T-helper 1 cell treated with Interleukin-12 subunit alpha and Interleukin-12 subunit beta and Interleukin-4 antibody, amounts not matched to agents 30 μg/mL and 1 μg/mL, for 36 hours (primary cell): Measurements from ENCODE around the gene PPP1R3E.
"Not testable (repeated sequence)": the region's sequence is repeated elsewhere in the genome, so short reads cannot be mapped to it uniquely, and the experiment has no call there.

Experiments used
- H3K27ac Mint-ChIP-seq: one replicate; pipeline ENCODE4 v1.8.0; 2021; ENCODE audit warnings: mild to moderate bottlenecking, mixed read lengths
- H3K27me3 Mint-ChIP-seq: one replicate; pipeline ENCODE4 v1.8.0; 2021; ENCODE audit warnings: low read depth, mixed read lengths
- H3K36me3 Mint-ChIP-seq: one replicate; pipeline ENCODE4 v1.8.0; 2021; ENCODE audit warnings: low read depth, mixed read lengths
- H3K4me1 Mint-ChIP-seq: one replicate; pipeline ENCODE4 v1.8.0; 2021; ENCODE audit warnings: low read depth, mixed read lengths
- H3K4me3 Mint-ChIP-seq: one replicate; pipeline ENCODE4 v1.8.0; 2021; ENCODE audit warnings: mild to moderate bottlenecking, moderate library complexity, mixed read lengths
- H3K9me3 Mint-ChIP-seq: one replicate; pipeline ENCODE4 v1.8.0; 2021; ENCODE audit warnings: mixed read lengths

PPP1R3E gene

GRCh38 chr14:23326491-23327332 is 24.1 kb upstream of the PPP1R3E start:
- Mint-ChIP-seq H3K27ac (no peak overlapping the region), H3K4me1 (peaks cover 17% of the 10 kb centered on the region), H3K27me3 (no peaks in the 10 kb centered on the region), H3K4me3 (no peak overlapping the region), H3K9me3 (no peaks in the 10 kb centered on the region), H3K36me3 (peaks cover 28% of the 10 kb centered on the region)

DNA sequence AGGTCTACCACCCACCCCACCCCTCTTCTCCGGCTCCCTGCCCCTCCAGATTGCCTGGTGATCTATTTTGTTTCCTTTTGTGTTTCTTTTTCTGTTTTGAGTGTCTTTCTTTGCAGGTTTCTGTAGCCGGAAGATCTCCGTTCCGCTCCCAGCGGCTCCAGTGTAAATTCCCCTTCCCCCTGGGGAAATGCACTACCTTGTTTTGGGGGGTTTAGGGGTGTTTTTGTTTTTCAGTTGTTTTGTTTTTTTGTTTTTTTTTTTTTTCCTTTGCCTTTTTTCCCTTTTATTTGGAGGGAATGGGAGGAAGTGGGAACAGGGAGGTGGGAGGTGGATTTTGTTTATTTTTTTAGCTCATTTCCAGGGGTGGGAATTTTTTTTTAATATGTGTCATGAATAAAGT is 23.1 kb upstream of the PPP1R3E start:
- not testable (repeated sequence) for H3K9me3 Mint-ChIP-seq, H3K27ac Mint-ChIP-seq, H3K4me3 Mint-ChIP-seq, H3K27me3 Mint-ChIP-seq
- peaks cover 20% of the 10 kb centered on the region for H3K4me1 Mint-ChIP-seq
- H3K36me3 Mint-ChIP-seq = peaks cover 28% of the 10 kb centered on the region

GRCh38 chr14:23324993-23325392 is 22.3 kb upstream of the PPP1R3E start:
- peaks cover 32% of the 10 kb centered on the region for H3K36me3 Mint-ChIP-seq
- H3K9me3 Mint-ChIP-seq = peaks cover 4% of the 10 kb centered on the region
- H3K4me3 Mint-ChIP-seq = no peak overlapping the region
- peaks cover 27% of the 10 kb centered on the region for H3K4me1 Mint-ChIP-seq
- no peaks in the 10 kb centered on the region for H3K27me3 Mint-ChIP-seq
- H3K27ac Mint-ChIP-seq = no peak overlapping the region

GRCh38 chr14:23324455-23324846 is 21.8 kb upstream of the PPP1R3E start:
- H3K9me3 Mint-ChIP-seq = peaks cover 9% of the 10 kb centered on the region
- H3K27ac Mint-ChIP-seq = no peak overlapping the region
- no peaks in the 10 kb centered on the region for H3K27me3 Mint-ChIP-seq
- H3K36me3 Mint-ChIP-seq = peaks cover 37% of the 10 kb centered on the region
- H3K4me3 Mint-ChIP-seq = no peak overlapping the region
- H3K4me1 Mint-ChIP-seq = peaks cover 33% of the 10 kb centered on the region

- H3K27ac Mint-ChIP-seq = no peak overlapping the region
- no peak overlapping the region for H3K4me3 Mint-ChIP-seq
- H3K9me3 Mint-ChIP-seq = peaks cover 10% of the 10 kb centered on the region
- peaks cover 33% of the 10 kb centered on the region for H3K4me1 Mint-ChIP-seq
- H3K27me3 Mint-ChIP-seq = no peaks in the 10 kb centered on the region
- peaks cover 38% of the 10 kb centered on the region for H3K36me3 Mint-ChIP-seq
These were observed 21.3 kb upstream of the PPP1R3E start for GRCh38 chr14:23323838-23324454.

- Mint-ChIP-seq H3K27me3 (no peaks in the 10 kb centered on the region), H3K4me1 (peaks cover 31% of the 10 kb centered on the region), H3K9me3 (peaks cover 10% of the 10 kb centered on the region), H3K4me3 (peak overlapping the region; percentile 86), H3K36me3 (peaks cover 38% of the 10 kb centered on the region), H3K27ac (peak overlapping the region; percentile 82)
These were observed 20.2 kb upstream of the PPP1R3E start for GRCh38 chr14:23322568-23323517.

- peaks cover 10% of the 10 kb centered on the region for H3K9me3 Mint-ChIP-seq
These were observed 19.2 kb upstream of the PPP1R3E start for GRCh38 chr14:23321572-23322547.

DNA sequence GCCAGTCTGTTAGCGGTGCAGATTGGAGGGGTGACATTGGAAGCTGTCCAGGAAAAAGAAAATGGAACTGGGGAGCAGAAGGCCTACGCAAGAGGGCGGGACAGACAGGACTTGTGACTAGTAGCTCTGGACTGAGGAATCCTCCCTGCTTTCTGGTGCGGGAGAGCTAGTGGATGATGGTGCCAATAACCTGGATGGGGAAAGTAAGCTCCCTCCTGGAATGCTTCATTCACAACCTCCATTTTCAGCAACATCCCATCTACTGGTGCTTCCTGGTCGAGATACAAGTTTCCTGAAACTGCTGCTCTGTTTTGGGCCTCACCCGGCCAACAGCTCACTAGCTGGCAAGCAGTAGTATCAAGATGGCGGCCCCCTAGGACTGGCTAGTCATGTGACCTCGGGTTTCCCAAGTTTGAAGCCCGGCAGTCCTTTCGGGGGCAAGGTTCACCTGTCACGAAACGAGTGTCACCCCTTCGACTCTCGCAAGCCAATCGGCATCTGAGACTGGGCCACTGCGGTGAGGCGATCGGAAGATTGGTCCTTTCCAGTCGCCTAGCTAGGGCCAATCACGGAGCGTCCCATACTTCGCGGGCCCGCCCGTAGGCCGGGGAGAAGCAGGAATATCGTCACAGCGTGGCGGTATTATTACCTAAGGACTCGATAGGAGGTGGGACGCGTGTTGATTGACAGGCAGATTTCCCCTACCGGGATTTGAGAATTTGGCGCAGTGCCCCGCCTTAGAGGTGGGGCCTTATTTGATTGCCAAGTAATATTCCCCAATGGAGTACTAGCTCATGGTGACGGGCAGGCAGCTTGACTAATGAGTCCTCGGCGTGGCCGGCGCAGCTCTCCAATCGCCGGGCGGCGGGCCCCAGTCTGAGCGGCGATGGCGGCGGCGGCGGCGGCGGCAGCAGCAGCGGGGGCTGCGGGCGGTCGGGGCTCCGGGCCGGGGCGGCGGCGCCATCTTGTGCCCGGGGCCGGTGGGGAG is 18.2 kb upstream of the PPP1R3E start, which contains the start of gene PABPN1:
PABPN1 (plus strand) TSS at position 874 of the 988 bp plus-strand sequence; CDS start at position 887, 13 bp downstream.
- Mint-ChIP-seq H3K36me3 (peaks cover 35% of the 10 kb centered on the region), H3K27ac (peak within 1 kb of the TSS; percentile 97), H3K4me3 (peak within 1 kb of the TSS; percentile 86), H3K27me3 (no peaks in the 10 kb centered on the region), H3K9me3 (peaks cover 10% of the 10 kb centered on the region), H3K4me1 (peaks cover 30% of the 10 kb centered on the region)

More at GRCh38 chr14:23321572-23322547, 19.2 kb upstream of the PPP1R3E start:
- Mint-ChIP-seq H3K27ac (peak overlapping the region; percentile 82), H3K4me3 (peak overlapping the region; percentile 86), H3K36me3 (peaks cover 38% of the 10 kb centered on the region), H3K4me1 (peaks cover 30% of the 10 kb centered on the region), H3K27me3 (no peaks in the 10 kb centered on the region)

- peaks cover 32% of the 10 kb centered on the region for H3K36me3 Mint-ChIP-seq
- peaks cover 30% of the 10 kb centered on the region for H3K4me1 Mint-ChIP-seq
- H3K4me3 Mint-ChIP-seq = peak overlapping the region; percentile 85
- peaks cover 10% of the 10 kb centered on the region for H3K9me3 Mint-ChIP-seq
- peak overlapping the region; percentile 97 for H3K27ac Mint-ChIP-seq
- no peaks in the 10 kb centered on the region for H3K27me3 Mint-ChIP-seq
These were observed 17.3 kb upstream of the PPP1R3E start for GRCh38 chr14:23319746-23320583.

- Mint-ChIP-seq H3K4me1 (peaks cover 15% of the 10 kb centered on the region), H3K27me3 (peaks cover 7% of the 10 kb centered on the region), H3K9me3 (peaks cover 10% of the 10 kb centered on the region), H3K36me3 (peaks cover 10% of the 10 kb centered on the region), H3K27ac (no peak overlapping the region), H3K4me3 (no peak overlapping the region)
These were observed 13.6 kb upstream of the PPP1R3E start for GRCh38 chr14:23316300-23316699.

DNA sequence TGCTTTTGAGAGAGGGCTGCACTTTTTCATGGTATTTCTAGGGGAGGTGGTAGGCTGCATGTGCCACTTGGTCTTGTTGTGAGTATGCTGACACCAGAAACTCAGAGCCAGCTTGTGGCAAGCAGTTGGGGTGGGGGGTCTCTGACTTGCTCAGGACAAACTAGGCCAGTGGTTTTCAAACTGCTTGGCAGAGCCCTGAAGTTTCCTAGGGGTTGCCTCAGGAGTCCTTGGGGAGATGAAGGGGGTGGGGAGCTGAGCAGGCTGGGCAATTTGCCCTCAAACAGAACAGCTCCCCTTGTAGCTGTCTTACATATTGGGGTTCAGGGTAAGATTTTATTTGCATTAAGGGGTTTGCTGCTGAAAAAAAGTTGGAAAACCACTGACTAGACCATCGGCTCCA is 7.9 kb upstream of the PPP1R3E start:
- Mint-ChIP-seq H3K36me3 (peaks cover 3% of the 10 kb centered on the region), H3K9me3 (no peaks in the 10 kb centered on the region), H3K27me3 (peaks cover 14% of the 10 kb centered on the region), H3K4me1 (peaks cover 16% of the 10 kb centered on the region), H3K4me3 (no peak overlapping the region), H3K27ac (no peak overlapping the region)
